GM12872 (cell line): ENCODE results near the gene NDUFAF5.

Experiments used
- TF ChIP-seq, protein P1 (sequence below): IDR thresholded peaks from 3 replicates; pipeline ENCODE4 v1.5.1; 2011; ENCODE audit warnings: low read depth, mild to moderate bottlenecking, low read length, moderate library complexity; ENCODE audit not compliant: insufficient read depth

Gene NDUFAF5

DNA sequence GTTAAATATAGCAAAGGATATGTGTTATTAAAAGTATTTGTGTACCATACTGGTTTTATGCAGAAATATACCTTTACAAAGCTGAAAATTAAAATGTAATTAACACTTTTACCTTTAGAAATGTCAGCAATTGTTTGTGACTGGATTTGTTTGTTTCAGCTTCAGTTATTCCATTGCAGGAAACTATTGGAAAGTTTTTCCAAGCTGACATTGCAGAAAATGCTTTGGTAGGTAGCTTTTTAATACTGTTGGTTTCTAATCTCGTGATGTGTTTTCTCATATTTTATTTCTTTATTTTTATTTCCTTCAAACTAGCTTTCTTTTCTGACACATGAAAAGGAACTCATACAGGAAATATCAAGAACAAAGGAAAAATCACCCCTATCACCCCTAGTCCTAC, 8.2 kb downstream of the NDUFAF5 start:
- TF ChIP-seq, protein P1, sequence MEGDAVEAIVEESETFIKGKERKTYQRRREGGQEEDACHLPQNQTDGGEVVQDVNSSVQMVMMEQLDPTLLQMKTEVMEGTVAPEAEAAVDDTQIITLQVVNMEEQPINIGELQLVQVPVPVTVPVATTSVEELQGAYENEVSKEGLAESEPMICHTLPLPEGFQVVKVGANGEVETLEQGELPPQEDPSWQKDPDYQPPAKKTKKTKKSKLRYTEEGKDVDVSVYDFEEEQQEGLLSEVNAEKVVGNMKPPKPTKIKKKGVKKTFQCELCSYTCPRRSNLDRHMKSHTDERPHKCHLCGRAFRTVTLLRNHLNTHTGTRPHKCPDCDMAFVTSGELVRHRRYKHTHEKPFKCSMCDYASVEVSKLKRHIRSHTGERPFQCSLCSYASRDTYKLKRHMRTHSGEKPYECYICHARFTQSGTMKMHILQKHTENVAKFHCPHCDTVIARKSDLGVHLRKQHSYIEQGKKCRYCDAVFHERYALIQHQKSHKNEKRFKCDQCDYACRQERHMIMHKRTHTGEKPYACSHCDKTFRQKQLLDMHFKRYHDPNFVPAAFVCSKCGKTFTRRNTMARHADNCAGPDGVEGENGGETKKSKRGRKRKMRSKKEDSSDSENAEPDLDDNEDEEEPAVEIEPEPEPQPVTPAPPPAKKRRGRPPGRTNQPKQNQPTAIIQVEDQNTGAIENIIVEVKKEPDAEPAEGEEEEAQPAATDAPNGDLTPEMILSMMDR: no peak

DNA sequence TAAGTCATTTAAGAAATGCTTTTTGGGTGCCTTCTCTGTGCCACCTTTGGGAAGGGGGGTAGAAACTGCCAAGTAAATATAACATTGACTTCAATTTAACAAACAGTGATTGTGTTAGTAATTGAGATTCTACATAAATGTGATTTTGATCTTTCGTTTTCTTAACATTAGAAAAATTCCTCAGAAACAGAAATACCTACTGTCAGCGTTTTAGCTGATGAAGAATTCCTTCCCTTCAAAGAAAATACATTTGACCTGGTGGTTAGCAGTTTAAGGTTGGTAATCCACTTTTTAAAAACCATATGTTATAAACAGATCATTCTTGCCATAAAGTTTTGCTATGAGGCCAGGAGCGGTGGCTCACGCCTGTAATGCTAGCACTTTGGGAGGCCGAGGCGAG, 9.8 kb downstream of the NDUFAF5 start:
- TF ChIP-seq, protein P1: no peak

DNA sequence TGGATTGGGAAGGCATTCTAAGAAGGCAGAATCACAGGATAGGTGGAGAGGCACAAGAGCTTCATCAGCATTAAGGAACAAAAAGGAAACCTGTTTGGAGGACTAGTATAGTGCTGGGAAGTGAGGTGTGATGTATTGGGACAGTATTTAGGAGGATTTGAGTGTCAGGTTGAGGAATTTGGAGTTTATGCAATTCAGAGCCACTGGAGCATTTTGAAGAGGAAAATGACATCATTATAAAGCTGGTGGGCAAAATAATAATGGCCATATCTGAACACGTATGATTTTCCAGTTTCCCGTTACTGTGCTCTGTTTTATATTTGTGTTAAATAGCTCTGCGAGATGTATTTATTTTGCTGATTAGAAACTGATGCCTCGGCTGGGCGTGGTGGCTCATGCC, 14.2 kb downstream of the NDUFAF5 start:
- TF ChIP-seq, protein P1: no peak

DNA sequence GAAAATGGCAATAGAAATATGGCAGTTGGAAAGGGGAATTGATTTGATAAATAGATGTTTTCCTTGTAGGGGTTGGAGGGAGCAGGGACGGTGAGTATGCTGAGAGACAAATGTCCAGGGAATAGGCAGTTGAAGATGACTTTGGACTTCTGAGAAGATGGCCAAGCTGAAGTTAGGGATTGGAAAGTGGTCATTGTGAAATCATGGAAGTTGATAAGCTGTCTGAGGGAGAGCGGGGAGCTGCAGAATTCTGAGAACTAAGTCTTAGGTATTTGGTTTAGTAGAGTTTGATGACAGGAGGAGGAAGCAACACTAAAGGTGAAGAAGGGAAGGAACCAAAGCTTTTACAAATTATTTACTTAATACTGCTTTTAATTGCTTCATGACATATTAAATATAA, 15.1 kb downstream of the NDUFAF5 start:
- TF ChIP-seq, protein P1: no peak

DNA sequence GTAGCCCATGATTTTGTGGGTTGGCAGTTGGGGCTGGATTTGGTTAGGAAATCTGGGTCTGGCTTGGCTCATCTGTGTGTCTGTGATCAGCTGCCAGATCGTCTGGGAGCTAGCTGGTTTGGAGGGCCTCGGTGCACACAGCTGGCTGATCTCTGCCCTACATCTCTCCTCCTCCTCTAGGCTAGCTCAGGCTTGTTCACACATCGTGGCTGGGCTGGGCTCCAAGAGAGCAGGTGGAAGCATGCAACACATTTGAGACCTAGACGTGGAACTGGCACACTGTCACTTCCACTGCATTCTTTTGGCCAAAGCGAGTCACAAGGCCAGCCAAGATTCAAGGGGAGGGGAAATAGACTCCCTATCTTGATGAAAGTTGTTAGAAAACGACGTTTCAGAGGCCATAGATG, 15.9 kb downstream of the NDUFAF5 start:
- TF ChIP-seq, protein P1: no peak

DNA sequence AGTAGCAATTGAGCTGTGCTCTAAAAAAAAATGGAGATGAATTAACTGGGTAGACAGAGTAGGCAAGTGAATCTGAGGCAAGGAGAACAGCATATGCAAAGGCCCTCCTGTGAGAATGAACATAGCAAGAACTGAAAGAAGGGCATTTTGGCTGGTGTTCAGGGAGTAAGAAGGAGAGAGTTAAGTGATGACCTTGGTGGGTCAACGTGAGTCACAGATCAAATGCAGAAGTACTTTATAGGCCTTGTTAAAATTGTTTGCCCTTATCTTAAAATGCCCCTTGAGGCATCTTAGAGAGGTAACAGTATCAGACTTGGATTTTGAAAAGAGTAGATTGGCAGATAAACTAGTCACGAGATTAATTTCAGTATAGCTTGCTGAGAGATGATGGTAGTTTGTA, 24.5 kb downstream of the NDUFAF5 start:
- TF ChIP-seq, protein P1: no peak

DNA sequence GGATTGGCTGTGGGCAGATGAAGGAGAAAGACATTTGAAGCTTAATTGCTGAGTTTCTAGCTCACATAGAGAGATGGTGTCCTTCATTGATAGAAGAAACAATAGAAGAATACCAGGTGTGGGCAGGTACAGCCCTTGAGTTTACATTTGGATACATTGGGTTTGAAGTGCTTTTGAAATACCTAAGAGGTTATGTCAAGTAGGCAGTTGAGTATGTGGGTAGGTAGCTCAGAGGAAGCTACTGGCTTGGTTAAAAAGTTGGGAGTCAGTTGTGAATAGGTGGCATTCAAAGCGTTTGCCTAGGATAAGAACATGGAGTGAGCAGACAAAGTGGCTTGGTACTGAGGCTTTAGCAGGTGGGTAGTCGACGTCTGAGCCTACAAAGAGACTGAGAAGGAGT, 25.0 kb downstream of the NDUFAF5 start:
- TF ChIP-seq, protein P1: no peak

DNA sequence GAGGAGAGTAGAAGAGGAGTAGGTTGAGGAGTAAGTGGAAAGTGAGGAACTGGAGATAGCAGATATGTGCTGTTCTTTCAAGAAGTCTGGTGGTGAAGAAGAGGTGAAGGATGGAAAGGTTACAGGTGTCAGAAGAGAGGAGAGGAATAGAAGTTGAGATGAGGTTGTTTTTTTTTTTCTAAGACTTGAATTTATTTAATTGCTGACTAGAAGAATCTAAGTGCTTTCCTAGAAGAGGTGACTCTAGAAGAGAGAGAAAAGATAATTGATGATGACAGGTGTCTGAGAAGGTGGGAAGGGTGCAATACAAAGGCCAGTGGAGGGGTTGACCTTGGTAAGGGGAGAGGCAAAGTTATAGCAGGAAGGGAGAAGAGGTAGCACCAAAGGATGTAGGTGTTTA, 25.6 kb downstream of the NDUFAF5 start:
- TF ChIP-seq, protein P1: no peak
